NAMALWA (cell line): Measurements from ENCODE around the gene PTPN9.
A peak's percentile ranks its signal among the peaks of the same experiment; 100 is the strongest.
"Not testable (repeated sequence)": the region's sequence is repeated elsewhere in the genome, so short reads cannot be mapped to it uniquely, and the experiment has no call there.

Source experiments
- DNase-seq: peaks from one replicate; pipeline ENCODE4 v3.0.0-alpha.2; 2015; ENCODE audit warnings: low spot score

PTPN9 gene

DNA sequence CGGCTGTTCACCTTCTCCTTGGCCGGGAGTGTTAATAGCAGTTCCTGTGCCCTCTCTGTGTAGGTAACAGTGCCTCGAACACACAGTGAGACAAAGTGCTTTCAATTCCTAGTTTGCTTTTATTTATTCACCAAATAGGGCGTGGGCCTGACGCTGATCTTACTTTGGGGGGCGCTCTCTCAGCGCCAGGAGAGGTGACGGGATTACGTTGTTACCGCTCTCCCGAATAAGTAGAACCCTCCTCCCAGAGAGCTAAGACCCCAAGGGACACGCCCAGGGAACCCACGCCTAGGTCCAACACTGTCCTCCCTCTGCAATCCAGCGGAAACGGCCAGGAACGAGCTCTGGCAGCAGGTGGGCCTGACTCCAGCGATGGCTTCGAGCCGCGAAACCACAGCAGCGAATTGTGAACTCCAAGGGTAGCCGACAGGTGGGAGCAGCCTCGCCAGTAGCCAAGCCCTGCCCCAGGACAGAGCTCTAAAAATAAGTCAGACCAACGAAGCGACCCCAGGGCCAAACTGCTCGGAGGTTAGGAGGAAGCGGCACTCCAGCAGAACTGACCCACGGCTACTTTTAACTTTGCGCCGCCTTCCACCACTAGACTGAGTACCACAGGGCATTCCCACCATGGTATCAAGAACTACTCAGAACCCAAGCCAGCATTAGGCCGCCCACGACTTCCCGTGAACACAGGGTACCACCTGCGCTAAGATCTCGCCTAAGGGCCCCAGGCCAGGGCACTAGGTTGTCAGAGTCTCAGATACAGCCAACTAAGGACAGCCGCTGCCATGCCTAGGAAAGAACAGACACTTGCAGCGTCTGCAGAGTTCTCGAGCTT, 126.0 kb downstream of the PTPN9 start:
- peak; percentile 83 for DNase-seq

DNA sequence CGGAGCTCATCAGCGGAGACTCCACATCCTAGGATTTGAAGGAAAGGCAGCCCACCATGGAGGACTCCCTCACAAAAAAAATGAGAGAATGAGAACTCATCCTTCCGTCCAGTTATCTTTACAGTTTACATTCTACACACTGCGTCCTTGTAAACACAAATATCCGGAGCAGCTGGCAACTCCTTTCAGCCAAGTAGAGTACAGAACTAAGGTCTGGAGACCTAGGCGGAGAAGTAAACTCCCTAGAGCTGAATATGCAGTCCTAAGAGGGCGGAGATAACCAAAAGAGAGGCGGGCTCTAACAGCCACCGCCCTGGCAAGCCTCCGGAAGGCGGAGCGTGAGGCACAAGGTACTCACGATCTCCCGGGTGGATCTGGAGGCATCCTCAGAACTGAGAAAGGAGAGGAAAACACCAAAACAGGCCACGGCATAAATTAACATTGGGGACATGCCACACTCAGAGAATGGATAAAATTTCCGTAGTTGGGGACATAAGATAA, 126.7 kb downstream of the PTPN9 start:
- peak; percentile 93 for DNase-seq

DNA sequence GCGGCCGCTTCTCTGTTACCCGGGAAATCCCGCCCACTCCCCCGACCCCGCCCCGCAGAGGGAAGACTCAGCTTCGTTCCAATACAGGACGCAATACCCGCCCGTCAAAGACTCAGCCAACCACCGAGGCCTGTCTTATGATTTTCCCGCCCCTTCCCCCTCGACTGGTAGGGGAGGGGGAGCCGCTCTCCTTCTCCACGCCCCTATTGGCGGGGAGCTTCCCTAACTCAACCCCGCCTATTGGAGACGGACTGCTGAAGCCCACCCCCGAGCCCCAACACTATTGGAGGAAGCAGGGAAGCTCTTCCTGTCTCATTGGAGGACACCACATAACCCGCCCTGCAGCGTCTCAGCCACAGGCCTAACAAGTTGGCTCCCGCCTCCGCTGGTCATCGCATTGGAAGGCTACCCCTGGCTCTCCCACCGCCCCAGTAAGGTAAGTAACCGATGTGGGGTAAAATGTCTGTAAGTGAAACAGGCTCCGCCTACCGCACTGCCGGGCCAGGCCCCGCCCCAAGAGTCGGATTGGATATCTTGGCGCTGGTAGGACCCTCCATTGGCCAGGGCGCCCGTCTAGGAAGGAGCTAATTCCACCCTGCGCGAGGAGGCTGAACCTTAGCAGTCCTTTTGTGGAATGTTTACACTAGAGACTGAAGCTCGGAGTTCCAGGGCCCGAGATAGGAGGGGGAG, 127.3 kb downstream of the PTPN9 start, which contains the start of gene SIN3A:
SIN3A (minus strand) TSS at position 17 of the 690 bp plus-strand sequence. CDS start 21,315 bp downstream, outside the sequence.
- DNase-seq, result peak; percentile 100

DNA sequence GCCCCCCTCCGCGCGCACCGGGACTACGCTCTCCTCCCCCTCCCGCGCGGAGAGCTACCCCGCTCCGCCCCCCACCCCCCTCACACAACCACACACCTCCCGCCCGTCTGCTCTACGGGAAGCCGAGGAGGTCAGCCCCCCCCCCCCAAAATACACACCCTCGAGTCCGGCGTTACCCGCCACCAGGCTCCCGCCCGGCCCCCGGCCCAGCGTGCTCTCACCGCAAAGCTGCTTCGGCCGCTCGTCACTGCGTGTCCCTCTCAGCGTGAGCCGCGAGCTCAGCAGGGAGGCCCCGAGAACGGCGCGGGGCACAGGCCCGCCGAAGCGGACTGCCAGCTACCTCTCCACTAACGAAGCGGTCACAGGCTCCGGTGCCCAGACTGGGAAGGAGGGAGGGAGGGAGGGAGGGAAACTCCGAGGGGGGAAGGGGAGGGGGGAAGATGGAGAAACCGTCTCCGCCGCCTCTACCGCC, 127.9 kb downstream of the PTPN9 start:
- no peak for DNase-seq

DNA sequence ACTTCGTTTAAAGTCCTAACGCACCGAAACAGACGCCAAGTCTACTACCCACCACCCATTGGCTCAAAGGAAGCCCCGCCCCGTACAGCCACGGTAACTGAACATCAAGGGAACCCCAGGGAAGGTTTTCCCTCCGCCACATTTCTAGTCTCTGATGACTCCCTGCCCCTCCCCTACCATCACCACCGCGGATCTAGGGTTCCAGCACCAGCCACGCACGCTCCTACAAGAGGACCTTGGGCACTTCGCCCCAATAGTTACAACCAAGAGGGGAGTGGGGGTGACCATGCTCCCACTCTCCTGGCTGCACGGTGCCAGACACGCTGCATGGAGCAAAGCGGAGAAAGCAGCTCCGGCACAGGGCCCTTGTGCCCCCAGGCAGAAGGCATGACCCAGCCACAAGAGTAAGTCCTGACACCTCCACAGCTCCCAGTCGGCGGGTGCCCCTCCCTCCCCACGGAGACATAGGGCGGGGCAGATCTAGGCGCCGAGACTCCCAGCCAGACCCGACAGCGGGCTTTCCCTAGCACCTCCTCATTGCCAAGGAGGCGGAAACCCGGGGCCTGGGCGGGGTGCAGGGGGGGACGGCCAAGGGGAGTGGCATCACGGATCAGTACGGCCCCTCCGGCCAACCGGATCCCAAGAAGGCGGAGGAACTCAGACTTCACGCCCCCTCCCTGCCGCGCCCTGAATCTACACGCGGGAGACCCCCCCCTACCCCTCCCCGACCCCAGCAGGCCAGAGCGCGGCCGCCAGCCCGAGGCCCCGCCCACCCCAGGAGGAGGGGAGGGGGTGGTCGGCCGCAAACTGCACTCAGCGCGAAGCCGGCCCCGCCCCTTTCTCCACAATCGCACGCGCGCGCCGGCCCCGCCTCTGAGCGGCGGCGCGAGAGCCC, 128.6 kb downstream of the PTPN9 start:
- DNase-seq, result peak; percentile 97

DNA sequence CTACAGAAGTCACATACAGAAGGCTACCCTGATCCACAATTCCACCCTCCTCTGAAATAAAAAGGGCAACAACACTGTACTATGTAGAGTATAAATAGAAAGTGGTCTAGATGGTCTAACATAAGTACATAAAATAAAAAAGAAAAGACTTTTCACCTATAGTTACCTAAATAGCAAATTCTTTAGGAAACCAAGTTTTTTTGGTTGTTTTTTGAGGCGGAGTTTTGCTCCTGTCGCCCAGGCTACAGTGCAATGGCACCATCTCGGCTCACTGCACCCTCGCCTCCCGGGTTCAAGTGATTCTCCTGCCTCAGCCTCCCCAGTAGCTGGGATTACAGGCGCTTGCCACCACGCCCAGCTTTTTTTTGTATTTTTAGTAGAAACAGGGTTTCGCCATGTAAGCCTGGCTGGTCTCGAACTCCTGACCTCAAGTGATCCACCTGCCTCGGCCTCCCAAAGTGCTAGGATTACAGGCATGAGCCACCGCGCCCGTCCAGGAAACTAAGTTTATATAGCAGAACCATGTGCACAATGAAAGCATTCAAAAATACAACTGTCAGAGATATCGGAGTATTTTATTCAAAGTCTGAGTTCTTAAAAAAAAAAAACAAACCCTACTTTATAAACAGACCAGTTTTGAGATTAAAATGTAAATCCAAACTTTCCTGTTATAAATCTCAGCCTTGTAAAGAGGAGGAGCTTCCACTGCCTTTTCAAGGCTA, 129.4 kb downstream of the PTPN9 start:
- DNase-seq, result no peak

DNA sequence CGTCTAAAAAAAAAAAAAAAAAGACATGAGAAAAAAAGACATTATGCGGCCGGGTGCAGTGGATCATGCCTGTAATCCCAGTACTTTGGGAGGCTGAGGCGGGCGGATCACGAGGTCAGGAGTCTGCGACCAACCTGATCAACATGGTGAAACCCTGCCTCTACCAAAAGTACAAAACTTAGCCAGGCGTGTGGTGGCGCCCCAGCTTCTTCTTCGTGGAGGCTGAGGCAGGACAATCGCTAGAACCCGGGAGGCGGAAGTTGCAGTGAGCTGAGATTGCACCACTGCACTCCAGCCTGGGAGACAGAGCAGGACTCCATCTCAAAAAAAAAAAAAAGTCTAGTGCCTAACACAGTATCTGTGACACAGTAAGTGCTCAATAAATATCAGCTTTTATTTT, 130.9 kb downstream of the PTPN9 start:
- DNase-seq, result not testable (repeated sequence)

DNA sequence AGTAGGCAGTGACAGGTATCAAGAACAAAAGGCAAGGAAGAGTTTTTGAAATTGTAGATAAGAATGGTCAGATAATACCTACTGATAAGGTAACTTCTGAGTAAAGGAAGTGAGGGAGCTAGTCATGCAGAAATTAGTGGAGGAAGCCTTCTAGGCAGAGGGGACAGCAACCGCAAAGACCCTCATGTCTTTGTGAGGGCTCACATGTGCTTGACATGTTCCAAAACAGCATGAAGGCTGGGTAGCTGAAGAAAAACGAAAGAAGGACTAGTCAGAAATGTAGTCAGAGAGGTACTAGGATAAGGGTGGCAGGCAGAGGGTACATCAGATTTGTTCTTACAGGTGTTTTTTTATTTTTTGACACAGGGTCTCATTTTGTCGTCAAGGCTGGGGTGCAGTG, 133.0 kb downstream of the PTPN9 start:
- DNase-seq, result peak; percentile 39

DNA sequence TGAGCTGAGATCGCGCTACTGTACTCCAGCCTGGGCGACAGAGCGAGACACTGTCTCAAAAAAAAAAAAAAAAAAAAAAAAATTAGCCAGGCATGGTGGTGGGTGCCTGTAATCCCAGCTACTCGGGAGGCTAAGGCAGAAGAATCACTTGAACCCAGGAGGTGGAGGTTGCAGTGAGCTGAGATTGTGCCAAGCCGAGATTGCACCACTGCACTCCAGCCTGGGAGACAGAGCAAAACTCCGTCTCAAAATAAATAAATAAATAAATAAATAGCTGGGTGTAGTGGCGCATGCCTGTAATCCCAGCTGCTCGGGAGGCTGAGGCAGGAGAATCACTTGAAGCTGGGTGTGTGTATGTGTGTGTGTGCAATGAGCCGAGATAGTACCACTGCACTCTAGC, 133.8 kb downstream of the PTPN9 start:
- DNase-seq, result not testable (repeated sequence)

DNA sequence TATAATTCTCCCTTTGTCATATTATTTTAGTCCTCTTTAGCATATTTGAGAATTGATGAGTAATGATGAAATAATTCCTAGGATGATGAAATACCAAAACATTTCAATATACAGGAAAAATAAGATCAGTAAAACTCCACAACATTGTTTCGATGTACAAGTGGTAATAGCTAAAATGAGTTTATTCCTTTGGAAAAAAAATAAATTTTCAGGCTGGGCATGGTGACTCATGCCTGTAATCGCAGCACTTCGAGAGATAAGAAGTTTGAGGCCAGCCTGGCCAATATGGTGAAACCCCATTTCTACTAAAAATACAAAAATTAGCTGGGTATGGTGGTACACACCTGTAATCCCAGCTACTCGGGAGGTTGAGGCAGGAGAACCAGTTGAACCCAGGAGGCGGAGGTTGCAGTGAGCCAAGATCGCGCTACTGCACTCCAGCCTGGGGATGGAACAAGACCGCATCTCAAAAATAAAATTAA, 135.1 kb downstream of the PTPN9 start:
- DNase-seq, result not testable (repeated sequence)

DNA sequence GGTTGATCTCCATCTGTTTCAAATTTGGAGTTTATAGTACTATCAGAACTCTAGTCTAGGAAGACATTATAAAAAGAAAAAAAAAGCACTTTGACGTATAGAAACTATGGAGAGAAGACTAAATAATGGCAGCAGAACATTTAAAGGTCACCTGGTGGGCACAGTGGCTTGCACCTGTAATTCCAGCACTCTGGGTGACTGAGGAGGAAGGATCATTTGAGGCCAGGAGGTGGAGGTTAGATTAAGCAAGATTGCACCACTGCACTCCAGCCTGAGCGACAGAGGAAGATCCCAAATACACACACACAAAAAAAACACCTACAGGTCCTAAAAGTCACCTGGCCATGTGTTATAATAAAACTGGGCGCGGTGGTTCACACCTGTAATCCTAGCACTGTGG, 141.4 kb downstream of the PTPN9 start:
- DNase-seq, result no peak

DNA sequence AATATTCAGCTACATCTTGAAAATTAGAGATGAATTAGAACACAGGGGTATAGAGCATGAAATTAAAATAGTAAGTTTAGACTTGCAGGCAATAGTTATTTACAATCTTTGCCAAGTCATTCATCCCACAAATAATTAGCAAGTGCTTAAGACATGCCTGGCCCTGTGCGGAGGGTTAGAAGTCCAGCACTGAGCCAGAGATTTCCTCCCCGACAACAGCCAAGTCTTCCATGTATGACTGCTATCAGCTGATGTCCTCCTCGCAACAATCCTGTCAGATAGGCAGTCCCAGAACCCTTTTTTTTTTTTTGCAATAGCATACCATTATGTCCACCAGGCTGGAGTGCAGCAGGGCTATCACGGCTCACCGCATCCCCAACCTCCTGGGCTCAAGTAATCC, 142.2 kb downstream of the PTPN9 start:
- DNase-seq, result no peak

DNA sequence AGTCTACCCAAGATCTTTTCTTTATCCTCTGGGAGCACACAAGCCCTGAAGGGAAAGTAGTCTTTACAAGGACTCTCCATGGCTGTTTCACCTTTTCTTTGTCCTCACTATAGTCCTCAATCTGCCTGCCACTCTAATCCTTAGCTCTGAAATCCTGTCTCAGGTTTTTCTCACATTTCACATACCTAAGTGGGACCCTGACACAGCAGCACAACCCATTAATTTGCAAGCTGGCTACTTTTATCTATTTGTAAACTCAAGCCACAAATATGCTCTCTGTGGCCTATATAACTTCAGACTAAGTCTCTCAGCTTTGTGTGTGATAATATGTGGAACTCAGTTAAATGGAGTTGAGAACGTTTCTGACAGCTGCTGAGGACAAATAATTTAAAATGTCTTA, 147.4 kb downstream of the PTPN9 start:
- DNase-seq, result no peak

DNA sequence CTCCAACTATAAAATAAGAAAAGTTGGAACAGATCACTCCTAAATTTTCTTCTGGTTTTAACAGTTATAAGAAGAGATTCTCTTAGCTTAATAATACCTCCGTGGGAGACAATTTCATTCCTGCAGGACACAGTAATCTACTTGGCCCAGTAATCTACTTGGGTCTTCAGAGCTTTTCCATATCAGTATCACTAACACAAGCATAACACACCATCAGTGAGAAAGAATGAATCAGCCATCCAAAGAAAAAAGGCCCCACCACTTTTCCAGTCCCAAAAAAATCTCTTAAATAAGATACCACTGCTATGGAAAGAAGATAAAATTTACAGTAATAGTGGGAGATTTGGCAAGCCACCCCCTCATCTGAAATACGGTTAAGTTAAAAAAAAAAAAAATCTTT, 147.8 kb downstream of the PTPN9 start:
- no peak for DNase-seq

DNA sequence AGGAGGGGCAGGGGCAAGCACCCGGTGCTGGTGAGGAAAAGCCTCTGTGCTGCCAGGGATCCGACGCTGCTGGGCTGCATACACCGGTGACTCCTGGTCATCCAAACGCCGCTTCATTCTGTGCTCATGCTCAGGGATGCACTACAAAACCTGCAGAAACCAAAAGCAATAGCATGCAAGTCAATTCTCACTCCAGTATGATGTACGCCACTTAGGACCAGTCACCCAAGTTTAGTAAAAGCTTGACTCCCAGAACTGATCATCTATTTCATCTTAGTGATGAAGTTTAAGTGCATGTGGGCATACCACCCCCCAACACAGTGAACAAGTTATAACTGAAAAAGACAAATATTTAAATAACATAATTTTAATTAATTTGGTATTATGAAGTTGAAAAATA, 148.9 kb downstream of the PTPN9 start:
- no peak for DNase-seq

DNA sequence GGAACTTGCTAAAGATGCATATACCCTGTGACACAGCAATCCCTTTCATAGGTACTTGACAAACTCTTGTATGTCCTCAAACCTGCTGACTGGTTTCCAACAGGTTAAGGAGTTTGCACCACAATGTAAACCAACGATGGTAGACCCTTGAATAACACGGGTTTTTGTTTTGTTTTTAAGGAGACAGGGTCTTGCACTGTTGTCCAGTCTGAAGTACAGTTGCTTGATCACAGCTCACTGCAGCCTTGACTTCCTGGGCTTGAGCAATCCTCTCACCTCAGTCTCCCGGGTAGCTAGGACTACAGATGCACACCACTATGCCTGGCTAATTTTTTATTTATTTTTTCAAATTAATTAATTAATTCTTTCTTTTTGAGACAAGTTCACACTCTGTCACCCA, 151.0 kb downstream of the PTPN9 start:
- no peak for DNase-seq

DNA sequence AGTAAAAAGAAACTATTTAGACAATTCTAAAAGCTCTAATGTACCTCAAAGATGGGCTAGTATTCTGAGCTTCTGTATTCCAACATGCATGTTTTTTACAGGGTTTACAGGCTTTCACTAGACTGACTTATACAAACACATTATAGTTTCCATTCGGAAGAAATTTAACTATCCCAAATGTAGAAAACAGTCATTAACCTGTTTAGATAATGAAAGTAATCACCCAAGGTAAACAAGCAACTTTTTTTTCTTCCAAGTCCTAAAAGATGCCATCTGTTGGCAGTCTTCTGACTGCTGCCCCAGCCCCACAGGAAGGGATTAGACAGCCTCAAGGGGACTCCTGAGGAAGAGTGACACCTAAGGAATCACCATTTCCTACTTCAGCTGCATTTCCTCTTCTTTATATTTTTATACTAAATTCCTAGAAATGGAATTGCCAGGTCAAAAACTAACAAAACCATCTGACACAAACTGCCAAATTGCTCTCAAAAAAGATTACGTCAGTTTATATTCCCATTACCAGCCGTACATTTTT, 153.1 kb downstream of the PTPN9 start:
- no peak for DNase-seq

DNA sequence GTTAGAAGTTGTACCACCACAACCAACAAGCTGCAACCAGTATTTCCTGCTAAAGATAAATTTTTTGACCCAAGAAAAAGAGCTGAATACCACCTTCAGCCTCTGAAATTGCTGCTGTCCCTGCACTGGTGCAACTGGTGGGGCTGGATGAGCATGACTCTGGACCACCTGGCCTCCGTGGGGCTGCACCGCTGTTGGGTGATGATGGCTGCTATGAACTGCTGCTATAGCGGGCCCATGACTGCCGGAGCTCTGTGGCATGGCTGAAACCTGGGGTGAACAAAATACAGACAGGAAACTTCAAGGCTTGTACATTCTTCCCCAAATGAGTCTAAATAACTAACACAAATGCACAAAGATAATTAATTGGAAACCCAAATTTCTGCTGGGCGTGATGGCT, 156.6 kb downstream of the PTPN9 start:
- no peak for DNase-seq

DNA sequence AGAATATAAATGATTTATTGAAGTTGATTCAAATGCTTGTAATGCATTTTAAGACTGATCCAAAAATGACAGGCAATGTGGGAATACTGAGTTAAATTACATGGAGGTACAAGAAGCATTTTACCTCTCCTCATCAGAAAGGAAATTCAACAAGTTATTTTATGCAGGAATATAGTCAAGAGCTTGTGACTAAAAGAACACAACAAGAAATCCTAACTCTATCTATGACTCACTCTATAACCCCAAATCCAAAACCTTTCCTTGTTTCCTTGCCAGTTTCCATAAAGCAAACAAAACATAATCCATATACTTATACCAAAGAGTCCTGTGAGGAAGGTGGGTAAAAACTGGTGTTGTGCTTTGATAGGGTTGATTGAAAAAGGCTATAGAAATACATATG, 158.4 kb downstream of the PTPN9 start:
- DNase-seq, result no peak

DNA sequence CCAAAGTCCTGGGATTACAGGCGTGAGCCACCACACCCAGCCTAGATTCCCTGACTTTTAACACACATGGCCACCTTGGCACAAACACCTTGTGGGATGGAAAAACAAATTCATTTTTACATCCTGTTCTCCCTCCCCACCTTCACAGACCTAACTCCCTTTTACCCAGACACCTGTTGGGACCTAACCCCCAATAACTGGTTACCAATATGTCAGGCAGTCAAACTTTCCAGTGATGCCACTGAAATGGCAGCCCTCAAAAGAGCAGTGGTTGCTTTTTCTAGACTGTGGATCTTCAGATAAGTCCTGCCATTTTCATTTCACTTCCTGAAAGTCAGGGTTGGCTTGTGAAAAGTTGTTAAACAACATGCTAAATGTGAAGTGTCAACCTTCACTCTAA, 162.5 kb downstream of the PTPN9 start:
- DNase-seq, result no peak
